ENCODE results near the gene CLEC16A. TPM values are rescaled to one million over a fixed set of nuclear protein-coding genes. Genes with fewer than 3 reads are reported as not detected.
A peak's percentile ranks its signal among the peaks of the same experiment; 100 is the strongest.

The CLEC16A gene
- total and polyA plus RNA-seq, 2 experiments from 2014 or later, result 9.9 to 24.1 TPM

GRCh38 chr16:11138022-11138768 is 193.8 kb downstream of the CLEC16A start:
- no peak for TF ChIP-seq POLR2AphosphoS5 (IDR thresholded peaks at IDR 0.05; ENCODE audit: low read depth)
- no peak for TF ChIP-seq CTCF (conservative IDR thresholded peaks at IDR 0.05; ENCODE audit: low read depth in 2 of 2)
- Mint-ChIP-seq H3K27me3 (ENCODE audit: insufficient read depth, low read depth, poor library complexity) (no peaks in the 10 kb centered on the region), H3K36me3 (ENCODE audit: low read depth) (no peaks in the 10 kb centered on the region), H3K4me1 (peaks cover 33% of the 10 kb centered on the region), H3K27ac (0 out of 2 replicates have a peak overlapping the region, but pooled peaks have one; percentile 6), H3K4me3 (no peak overlapping the region), H3K9me3 (no peaks in the 10 kb centered on the region)
- Histone ChIP-seq H3K4me2 (no peak overlapping the region), H3K27me3 (ENCODE audit: insufficient read depth) (no peaks in the 10 kb centered on the region), H3K27ac (ENCODE audit: low read depth) (peak overlapping the region; percentile 45; the same call in 1 of the 2 replicates), H3F3A (replicated peaks; ENCODE audit: low read depth) (no peaks in the 10 kb centered on the region), H2AFZ (no peak overlapping the region), H3K36me3 (ENCODE audit: insufficient read depth) (no peaks in the 10 kb centered on the region; the same call in 1 of the 2 replicates), H3K4me3 (no peak overlapping the region), H3K4me1 (ENCODE audit: insufficient read depth) (peaks cover 3% of the 10 kb centered on the region; the same call in 1 of the 2 replicates), H3K9me2 (ENCODE audit: insufficient read depth) (peaks cover 3% of the 10 kb centered on the region; the same call in 1 of the 2 replicates), H3K79me2 (replicated peaks; ENCODE audit: insufficient read depth) (no peaks in the 10 kb centered on the region), H4K20me1 (replicated peaks; ENCODE audit: insufficient read depth) (no peaks in the 10 kb centered on the region)
- ATAC-seq (no peak), DNase-seq (ENCODE audit: low spot score) (no peak)

- no peaks in the 10 kb centered on the region for H3K79me2 ChIP-seq (replicated peaks; ENCODE audit: insufficient read depth)
- no peak overlapping the region for H3K27ac ChIP-seq (ENCODE audit: low read depth)
- H3K4me1 Mint-ChIP-seq, result peaks cover 26% of the 10 kb centered on the region
- H3K4me1 ChIP-seq (ENCODE audit: insufficient read depth), result no peaks in the 10 kb centered on the region; the same call in 1 of the 2 replicates
- no peaks in the 10 kb centered on the region for H3K9me3 Mint-ChIP-seq
- no peak overlapping the region for H3K4me3 Mint-ChIP-seq
- H3K36me3 ChIP-seq (ENCODE audit: insufficient read depth), result no peaks in the 10 kb centered on the region; the same call in 1 of the 2 replicates
- DNase-seq (ENCODE audit: low spot score) (no peak), ATAC-seq (no peak)
- no peaks in the 10 kb centered on the region for H4K20me1 ChIP-seq (replicated peaks; ENCODE audit: insufficient read depth)
- peaks cover 3% of the 10 kb centered on the region; the same call in 1 of the 2 replicates for H3K9me2 ChIP-seq (ENCODE audit: insufficient read depth)
- H3K27me3 ChIP-seq (ENCODE audit: insufficient read depth), result no peaks in the 10 kb centered on the region
- H3K4me3 ChIP-seq, result no peak overlapping the region
- no peak overlapping the region for H2AFZ ChIP-seq
- no peaks in the 10 kb centered on the region for H3F3A ChIP-seq (replicated peaks; ENCODE audit: low read depth)
- no peaks in the 10 kb centered on the region for H3K27me3 Mint-ChIP-seq (ENCODE audit: insufficient read depth, low read depth, poor library complexity)
- no peak overlapping the region for H3K4me2 ChIP-seq
- H3K27ac Mint-ChIP-seq, result no peak overlapping the region
- H3K36me3 Mint-ChIP-seq (ENCODE audit: low read depth), result no peaks in the 10 kb centered on the region
- TF ChIP-seq ZNF331 (CRISPR knock-in tag; IDR thresholded peaks at IDR 0.05; ENCODE audit: low read depth), result no peak
- no peak for TF ChIP-seq ZNF462 (CRISPR knock-in tag; IDR thresholded peaks at IDR 0.05)
- no peak for TF ChIP-seq NANOG (IDR thresholded peaks at IDR 0.05; ENCODE audit: borderline replicate concordance)
- no peak for TF ChIP-seq REST (IDR thresholded peaks at IDR 0.05; ENCODE audit: unreplicated experiment)
- no peak for TF ChIP-seq ETS1 (IDR thresholded peaks at IDR 0.05)
Measured at GRCh38 chr16:11138769-11139325, 194.5 kb downstream of the CLEC16A start.

All from GM23338 (cell line).